ENCODE results near the gene LALBA.
A peak's percentile ranks its signal among the peaks of the same experiment; 100 is the strongest.
"Not testable (repeated sequence)": the region's sequence is repeated elsewhere in the genome, so short reads cannot be mapped to it uniquely, and the experiment has no call there.

Gene LALBA

GRCh38 chr12:48569946-48570345 is at the start of gene LALBA:
Gene LALBA (minus strand): TSS chr12:48570046. CDS start chr12:48570020, 26 bp downstream.
- DNase-seq (ENCODE audit: low spot score): no peak

- peak; percentile 92 for DNase-seq (ENCODE audit: low spot score)
Observed at GRCh38 chr12:48618541-48618940, 48.7 kb upstream of the LALBA start.

GRCh38 chr12:48615681-48616080 is 45.8 kb upstream of the LALBA start:
- no peak for DNase-seq (ENCODE audit: low spot score)

- no peak for DNase-seq (ENCODE audit: low spot score)
Observed at GRCh38 chr12:48613321-48613720, 43.5 kb upstream of the LALBA start.

GRCh38 chr12:48602192-48602989 is 32.5 kb upstream of the LALBA start:
- DNase-seq (ENCODE audit: low spot score): no peak

GRCh38 chr12:48601013-48601756 is 31.3 kb upstream of the LALBA start:
- peak; percentile 32 for DNase-seq (ENCODE audit: low spot score)

- no peak for DNase-seq (ENCODE audit: low spot score)
Observed at GRCh38 chr12:48600552-48600951, 30.7 kb upstream of the LALBA start.

- no peak for DNase-seq (ENCODE audit: low spot score)
Observed at GRCh38 chr12:48592591-48593086, 22.8 kb upstream of the LALBA start.

- DNase-seq (ENCODE audit: low spot score): no peak
Observed at GRCh38 chr12:48586361-48586760, 16.5 kb upstream of the LALBA start.

GRCh38 chr12:48583728-48584127 is 13.9 kb upstream of the LALBA start:
- no peak for DNase-seq (ENCODE audit: low spot score)

- no peak for DNase-seq (ENCODE audit: low spot score)
Observed at GRCh38 chr12:48580831-48581230, 11.0 kb upstream of the LALBA start.

GRCh38 chr12:48572326-48572725 is 2.5 kb upstream of the LALBA start:
- DNase-seq (ENCODE audit: low spot score): no peak

GRCh38 chr12:48567731-48568130 is 2.1 kb downstream of the LALBA start:
- no peak for DNase-seq (ENCODE audit: low spot score)

- DNase-seq (ENCODE audit: low spot score): no peak
Observed at GRCh38 chr12:48557919-48558318, 11.9 kb downstream of the LALBA start.

GRCh38 chr12:48556631-48557030 is 13.2 kb downstream of the LALBA start:
- no peak for DNase-seq (ENCODE audit: low spot score)

GRCh38 chr12:48553666-48554343 is 16.0 kb downstream of the LALBA start:
- DNase-seq (ENCODE audit: low spot score): not testable (repeated sequence)

- not testable (repeated sequence) for DNase-seq (ENCODE audit: low spot score)
Observed at GRCh38 chr12:48551636-48552035, 18.2 kb downstream of the LALBA start.

- DNase-seq (ENCODE audit: low spot score): not testable (repeated sequence)
Observed at GRCh38 chr12:48547012-48547411, 22.8 kb downstream of the LALBA start.

GRCh38 chr12:48545833-48546469 is 23.9 kb downstream of the LALBA start:
- no peak for DNase-seq (ENCODE audit: low spot score)

- peak; percentile 66 for DNase-seq (ENCODE audit: low spot score)
Observed at GRCh38 chr12:48542300-48542928, 27.4 kb downstream of the LALBA start.

- no peak for DNase-seq (ENCODE audit: low spot score)
Observed at GRCh38 chr12:48536602-48537001, 33.2 kb downstream of the LALBA start.

- no peak for DNase-seq (ENCODE audit: low spot score)
Observed at GRCh38 chr12:48532601-48533000, 37.2 kb downstream of the LALBA start.

All from iPS-NIHi11 (cell line).